Vagina (tissue), 2 donors: ENCODE measurements around the gene HOXA9. TPM values are rescaled to one million over a fixed set of nuclear protein-coding genes. Genes with fewer than 3 reads are reported as not detected.

Source experiments
- DNase-seq, 2 donors: peaks; one replicate each; pipeline ENCODE4 v3.0.0-alpha.2; 2017; ENCODE audit errors: extremely low spot score in 2 of 2
- H3K27ac ChIP-seq: fragments of 200-600 bp; sonication (generic); one replicate; pipeline ENCODE4 v1.5.1; 2019
- H3K27me3 ChIP-seq: fragments of 200-600 bp; sonication (generic); one replicate; pipeline ENCODE4 v1.5.1; 2019
- H3K36me3 ChIP-seq, 2 donors: fragments of 200-600 bp; sonication (generic); one replicate each; pipeline ENCODE4 v1.5.1; 2017 to 2019
- H3K4me1 ChIP-seq: fragments of 200-600 bp; sonication (generic); one replicate; pipeline ENCODE4 v1.5.1; 2019
- H3K4me3 ChIP-seq, 2 donors: fragments of 200-600 bp; sonication (generic); 1 replicate in 1 of 2; 2 replicates in 1 of 2; pipeline ENCODE4 v1.5.1; 2016 to 2019
- H3K9me3 ChIP-seq: fragments of 200-600 bp; sonication (generic); one replicate; pipeline ENCODE4 v1.5.1; 2019
- CTCF ChIP-seq, 3 experiments: fragments of 450-650 bp in 2 of 3; fragments of 200-600 bp in 1 of 3; sonication (generic) in 1 of 3; IDR thresholded peaks; one replicate each; pipeline ENCODE4 v1.5.1; 2017 to 2019; ENCODE audit warnings: antibody characterized with exemption in 3 of 3, mild to moderate bottlenecking in 2 of 3, moderate library complexity in 2 of 3
- POLR2A ChIP-seq, 2 donors: fragments of 450-650 bp; IDR thresholded peaks; one replicate each; pipeline ENCODE4 v1.6.1; 2017; ENCODE audit warnings: antibody characterized with exemption in 2 of 2, mild to moderate bottlenecking in 2 of 2, moderate library complexity in 2 of 2
- POLR2AphosphoS5 ChIP-seq, 2 donors: sonication (generic); formaldehyde crosslinking; IDR thresholded peaks; one replicate each; pipeline ENCODE4 v1.9.0; 2017; ENCODE audit warnings: antibody characterized with exemption in 2 of 2, mild to moderate bottlenecking in 2 of 2, low read depth in 1 of 2; ENCODE audit not compliant: insufficient read depth in 1 of 2
- intact Hi-C: fragments of 100-400 bp; cut with DNase I; formaldehyde crosslinking; loops from one replicate; pipeline ENCODE4 v1.15.1; 2023
- total RNA-seq: library from RNA; depleted of rRNA; stranded (reverse); fragments of >200 nt; gene quantifications from one replicate; pipeline ENCODE4 v1.2.3, GENCODE V29; 2016

HOXA9 gene
- total RNA-seq, 1 donor from 2014 or later, result 13.0 TPM

- no peaks in the 10 kb centered on the region for H3K27me3 ChIP-seq
- no peaks in the 10 kb centered on the region for H3K9me3 ChIP-seq
- TF ChIP-seq CTCF (IDR thresholded peaks at IDR 0.05) (no peak), POLR2AphosphoS5 (IDR thresholded peaks at IDR 0.05; ENCODE audit: insufficient read depth in 1 of 2, low read depth in 1 of 2) (no peak), POLR2A (IDR thresholded peaks at IDR 0.05) (no peak)
- no peak for DNase-seq
- H3K4me1 ChIP-seq, result peaks cover 16% of the 10 kb centered on the region
- H3K36me3 ChIP-seq, result no peaks in the 10 kb centered on the region
- intact Hi-C loops, result no loop called here
- no peak overlapping the region for H3K27ac ChIP-seq
- H3K4me3 ChIP-seq, result no peak overlapping the region
These were observed 36.3 kb downstream of the HOXA9 start for GRCh38 chr7:27128776-27129728.

GRCh38 chr7:27128034-27128433 lies 37.3 kb downstream of the HOXA9 start:
- H3K27ac ChIP-seq, result no peak overlapping the region
- DNase-seq, result no peak
- no peaks in the 10 kb centered on the region for H3K9me3 ChIP-seq
- no peak overlapping the region for H3K4me3 ChIP-seq
- TF ChIP-seq POLR2A (IDR thresholded peaks at IDR 0.05) (no peak), CTCF (IDR thresholded peaks at IDR 0.05) (no peak), POLR2AphosphoS5 (IDR thresholded peaks at IDR 0.05; ENCODE audit: insufficient read depth in 1 of 2, low read depth in 1 of 2) (no peak)
- peaks cover 16% of the 10 kb centered on the region for H3K4me1 ChIP-seq
- no peaks in the 10 kb centered on the region for H3K27me3 ChIP-seq
- intact Hi-C loops, result no loop called here
- H3K36me3 ChIP-seq, result no peaks in the 10 kb centered on the region

- DNase-seq, result no peak
- H3K36me3 ChIP-seq, result no peaks in the 10 kb centered on the region
- H3K4me1 ChIP-seq, result peaks cover 16% of the 10 kb centered on the region
These were observed 38.6 kb downstream of the HOXA9 start for GRCh38 chr7:27126596-27127327.

GRCh38 chr7:27125986-27126394 lies 39.3 kb downstream of the HOXA9 start:
- Histone ChIP-seq H3K27me3 (no peaks in the 10 kb centered on the region), H3K36me3 (no peaks in the 10 kb centered on the region), H3K27ac (no peak overlapping the region), H3K4me3 (no peak overlapping the region), H3K4me1 (peaks cover 12% of the 10 kb centered on the region), H3K9me3 (no peaks in the 10 kb centered on the region)
- intact Hi-C loops, result no loop called here
- no peak for TF ChIP-seq CTCF (IDR thresholded peaks at IDR 0.05)
- TF ChIP-seq POLR2AphosphoS5 (IDR thresholded peaks at IDR 0.05; ENCODE audit: insufficient read depth in 1 of 2, low read depth in 1 of 2), result no peak
- no peak for TF ChIP-seq POLR2A (IDR thresholded peaks at IDR 0.05)
- DNase-seq, result no peak

More at GRCh38 chr7:27126596-27127327, 38.6 kb downstream of the HOXA9 start:
- Histone ChIP-seq H3K27me3 (no peaks in the 10 kb centered on the region), H3K9me3 (no peaks in the 10 kb centered on the region), H3K4me3 (no peak overlapping the region), H3K27ac (no peak overlapping the region)
- intact Hi-C loops, result no loop called here
- TF ChIP-seq POLR2A (IDR thresholded peaks at IDR 0.05) (no peak), CTCF (IDR thresholded peaks at IDR 0.05) (no peak), POLR2AphosphoS5 (IDR thresholded peaks at IDR 0.05; ENCODE audit: insufficient read depth in 1 of 2, low read depth in 1 of 2) (no peak)
